Transverse colon (tissue), 4 donors: ENCODE results near the gene HOXA1. TPM values are rescaled to one million over a fixed set of nuclear protein-coding genes. Genes with fewer than 3 reads are reported as not detected.
A peak's percentile ranks its signal among the peaks of the same experiment; 100 is the strongest.

Source experiments
- DNase-seq: peaks from one replicate; pipeline ENCODE4 v3.0.0-alpha.2; 2019
- H3K27ac ChIP-seq, 4 donors: fragments of 200-600 bp; sonication (generic); 2 replicates each; pipeline ENCODE4 v1.5.1; 2016 to 2018; ENCODE audit warnings: inconsistent platforms in 4 of 4
- H3K27me3 ChIP-seq: fragments of 200-600 bp; sonication (generic); 2 replicates; pipeline ENCODE4 v1.5.1; 2017; ENCODE audit warnings: inconsistent platforms
- H3K36me3 ChIP-seq, 4 donors: fragments of 200-600 bp; sonication (generic); 2 replicates each; pipeline ENCODE4 v1.5.1; 2017 to 2019; ENCODE audit warnings: inconsistent platforms in 4 of 4
- H3K4me1 ChIP-seq, 4 donors: fragments of 200-600 bp; sonication (generic); 2 replicates each; pipeline ENCODE4 v1.5.1; 2017 to 2020; ENCODE audit warnings: inconsistent platforms in 4 of 4
- H3K4me3 ChIP-seq, 4 donors: fragments of 200-600 bp; sonication (generic); 1 replicate in 1 of 4; 2 replicates in 3 of 4; pipeline versions ENCODE4 v1.5.1 to v1.6.1; 2017 to 2019; ENCODE audit warnings: inconsistent platforms in 4 of 4
- H3K9me3 ChIP-seq, 2 donors: fragments of 200-600 bp; sonication (generic); 2 replicates each; pipeline ENCODE4 v1.5.1; 2017 to 2019; ENCODE audit warnings: inconsistent platforms in 2 of 2
- CTCF ChIP-seq, 5 experiments: fragments of 200-600 bp in 3 of 5; fragments of 450-650 bp in 2 of 5; sonication (generic) in 3 of 5; IDR thresholded peaks; 1 replicate in 2 of 5; 2 replicates in 3 of 5; pipeline ENCODE4 v1.5.1; 2016 to 2017; ENCODE audit warnings: antibody characterized with exemption in 5 of 5, inconsistent platforms in 3 of 5, mild to moderate bottlenecking in 2 of 5, moderate library complexity in 1 of 5
- EP300 ChIP-seq: sonication (generic); formaldehyde crosslinking; IDR thresholded peaks from one replicate; pipeline ENCODE4 v1.6.1; 2017; ENCODE audit warnings: antibody characterized with exemption, low read depth
- POLR2A ChIP-seq: fragments of 450-650 bp; IDR thresholded peaks from one replicate; pipeline ENCODE4 v1.6.1; 2016; ENCODE audit warnings: antibody characterized with exemption, mild to moderate bottlenecking, moderate library complexity
- POLR2AphosphoS5 ChIP-seq, 3 donors: sonication (generic); formaldehyde crosslinking; IDR thresholded peaks; one replicate each; pipeline ENCODE4 v1.6.1; 2016; ENCODE audit warnings: antibody characterized with exemption in 3 of 3
- WGBS, 2 donors: methylation state at CpG; one replicate each; pipeline ENCODE4 v1.1.5; 2018; ENCODE audit warnings: low coverage in 1 of 2; 5-methylcytosine and 5-hydroxymethylcytosine counted together
- in situ Hi-C, 4 donors: fragments of 200-750 bp; cut with MboI; loops; one replicate each; pipeline versions ENCODE4 v1.15.0 to v1.15.1; 2017; ENCODE audit warnings: low sequenced_read_pairs in 3 of 4, low pct_ligation_motif_present in 1 of 4, low pct_unique_long_range_greater_than_20kb in 1 of 4
- intact Hi-C: fragments of 100-400 bp; cut with DNase I; formaldehyde crosslinking; loops from one replicate; pipeline ENCODE4 v1.15.1; 2023; ENCODE audit warnings: low total_unique reads
- total RNA-seq, 4 donors: library from RNA; depleted of rRNA; stranded (reverse); fragments of >200 nt; gene quantifications; one replicate each; pipeline ENCODE4 v1.1.0, GENCODE V29; 2016

The HOXA1 gene
- total RNA-seq, 4 donors from 2014 or later = 1.4 to 3.2 (median 1.8) TPM

GRCh38 chr7:27124096-27124901 lies 28.5 kb upstream of the HOXA1 start:
- TF ChIP-seq POLR2AphosphoS5 (IDR thresholded peaks at IDR 0.05) (peak in 2 of 3 donors; percentile 30 to 40), EP300 (no peak)
- no peaks in the 10 kb centered on the region for H3K36me3 ChIP-seq
- no peaks in the 10 kb centered on the region for H3K9me3 ChIP-seq
- peak overlapping the region; percentile 90 to 96 (median 92) for H3K27ac ChIP-seq
- H3K4me1 ChIP-seq = peaks cover 49 to 100% (median 87%) of the 10 kb centered on the region in 4 donors
- DNase-seq = peak; percentile 46
- WGBS, 2 donors = 19 to 64% methylated on average over 5 to 43 of the region's 43 CpGs
- intact Hi-C loops (no loop called here), in situ Hi-C loops (no loop called here)
- H3K27me3 ChIP-seq = no peaks in the 10 kb centered on the region
- peak overlapping the region in 2 of 4 donors; percentile 19 to 37 for H3K4me3 ChIP-seq

- intact Hi-C loops = no loop called here
- H3K4me1 ChIP-seq = peaks cover 50 to 100% (median 87%) of the 10 kb centered on the region in 4 donors
- no peak for DNase-seq
- 60 to 61% methylated on average over 1 to 26 of the region's 26 CpGs for WGBS, 2 donors
- peak overlapping the region; percentile 90 to 96 (median 92) for H3K27ac ChIP-seq
- H3K4me3 ChIP-seq = peak overlapping the region in 3 of 4 donors; percentile 8 to 37 (median 19)
- in situ Hi-C loops = no loop called here
- H3K9me3 ChIP-seq = no peaks in the 10 kb centered on the region
- no peaks in the 10 kb centered on the region for H3K36me3 ChIP-seq
- no peak for TF ChIP-seq POLR2A
- no peak for TF ChIP-seq CTCF (IDR thresholded peaks at IDR 0.05)
- TF ChIP-seq EP300 = no peak
- no peak for TF ChIP-seq POLR2AphosphoS5 (IDR thresholded peaks at IDR 0.05)
- no peaks in the 10 kb centered on the region for H3K27me3 ChIP-seq
Observed at GRCh38 chr7:27123477-27124053, 27.8 kb upstream of the HOXA1 start.

- Histone ChIP-seq H3K27me3 (no peaks in the 10 kb centered on the region), H3K27ac (peak overlapping the region; percentile 90 to 96 (median 92)), H3K9me3 (no peaks in the 10 kb centered on the region), H3K4me1 (peaks cover 48 to 100% (median 87%) of the 10 kb centered on the region in 4 donors), H3K36me3 (no peaks in the 10 kb centered on the region), H3K4me3 (peak overlapping the region in 3 of 4 donors; percentile 8 to 37 (median 19))
- no peak for DNase-seq
- 39 to 60% methylated on average over 1 to 14 of the region's 14 CpGs for WGBS, 2 donors
- intact Hi-C loops = no loop called here
- no peak for TF ChIP-seq EP300
- TF ChIP-seq CTCF (IDR thresholded peaks at IDR 0.05) = no peak
- no peak for TF ChIP-seq POLR2AphosphoS5 (IDR thresholded peaks at IDR 0.05)
- TF ChIP-seq POLR2A = no peak
- in situ Hi-C loops = no loop called here
Observed at GRCh38 chr7:27123007-27123476, 27.2 kb upstream of the HOXA1 start.

GRCh38 chr7:27122077-27122910 lies 26.5 kb upstream of the HOXA1 start:
- H3K4me3 ChIP-seq = peak overlapping the region in 3 of 4 donors; percentile 8 to 37 (median 19)
- TF ChIP-seq POLR2A (peak; percentile 41), CTCF (IDR thresholded peaks at IDR 0.05) (no peak), POLR2AphosphoS5 (IDR thresholded peaks at IDR 0.05) (peak in 2 of 3 donors; percentile 25 to 42), EP300 (peak; percentile 35)
- no peaks in the 10 kb centered on the region for H3K9me3 ChIP-seq
- DNase-seq = peak; percentile 83
- peaks cover 44 to 100% (median 86%) of the 10 kb centered on the region in 4 donors for H3K4me1 ChIP-seq
- H3K27me3 ChIP-seq = no peaks in the 10 kb centered on the region
- 42 to 56% methylated on average over 2 to 42 of the region's 42 CpGs for WGBS, 2 donors
- intact Hi-C loops (no loop called here), in situ Hi-C loops (no loop called here)
- peak overlapping the region; percentile 90 to 96 (median 92) for H3K27ac ChIP-seq
- H3K36me3 ChIP-seq = no peaks in the 10 kb centered on the region
